ENCODE results near the gene GRM1.

- TF ChIP-seq ZNF23 (tag by site-specific recombination; IDR thresholded peaks at IDR 0.05; ENCODE audit: borderline replicate concordance) = no peak
- no peak for TF ChIP-seq KLF16 (tag by site-specific recombination; IDR thresholded peaks at IDR 0.05)
- TF ChIP-seq, protein P1, sequence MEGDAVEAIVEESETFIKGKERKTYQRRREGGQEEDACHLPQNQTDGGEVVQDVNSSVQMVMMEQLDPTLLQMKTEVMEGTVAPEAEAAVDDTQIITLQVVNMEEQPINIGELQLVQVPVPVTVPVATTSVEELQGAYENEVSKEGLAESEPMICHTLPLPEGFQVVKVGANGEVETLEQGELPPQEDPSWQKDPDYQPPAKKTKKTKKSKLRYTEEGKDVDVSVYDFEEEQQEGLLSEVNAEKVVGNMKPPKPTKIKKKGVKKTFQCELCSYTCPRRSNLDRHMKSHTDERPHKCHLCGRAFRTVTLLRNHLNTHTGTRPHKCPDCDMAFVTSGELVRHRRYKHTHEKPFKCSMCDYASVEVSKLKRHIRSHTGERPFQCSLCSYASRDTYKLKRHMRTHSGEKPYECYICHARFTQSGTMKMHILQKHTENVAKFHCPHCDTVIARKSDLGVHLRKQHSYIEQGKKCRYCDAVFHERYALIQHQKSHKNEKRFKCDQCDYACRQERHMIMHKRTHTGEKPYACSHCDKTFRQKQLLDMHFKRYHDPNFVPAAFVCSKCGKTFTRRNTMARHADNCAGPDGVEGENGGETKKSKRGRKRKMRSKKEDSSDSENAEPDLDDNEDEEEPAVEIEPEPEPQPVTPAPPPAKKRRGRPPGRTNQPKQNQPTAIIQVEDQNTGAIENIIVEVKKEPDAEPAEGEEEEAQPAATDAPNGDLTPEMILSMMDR (tag by site-specific recombination; IDR thresholded peaks at IDR 0.05) = no peak
- TF ChIP-seq ZNF274 (IDR thresholded peaks at IDR 0.05; ENCODE audit: low read length) = no peak
- TF ChIP-seq ZNF274 (tag by site-specific recombination; IDR thresholded peaks at IDR 0.05; ENCODE audit: borderline replicate concordance) = no peak
- TF ChIP-seq REST (tag by site-specific recombination; IDR thresholded peaks at IDR 0.05) = no peak
- no peak for TF ChIP-seq ZNF473 (tag by site-specific recombination; IDR thresholded peaks at IDR 0.05)
- no peak for TF ChIP-seq ZSCAN16 (tag by site-specific recombination; IDR thresholded peaks at IDR 0.05)
- TF ChIP-seq ZNF76 (tag by site-specific recombination; IDR thresholded peaks at IDR 0.05; ENCODE audit: borderline replicate concordance, low read depth) = no peak
- no peak for TF ChIP-seq ZBTB26 (tag by site-specific recombination; optimal IDR thresholded peaks at IDR 0.05)
- no peak for TF ChIP-seq BCL11A (tag by site-specific recombination; IDR thresholded peaks at IDR 0.05; ENCODE audit: low read depth)
- no peak for TF ChIP-seq ZNF510 (tag by site-specific recombination; IDR thresholded peaks at IDR 0.05; ENCODE audit: insufficient replicate concordance)
- TF ChIP-seq ZNF548 (tag by site-specific recombination; IDR thresholded peaks at IDR 0.05) = no peak
- TF ChIP-seq ZNF747 (tag by site-specific recombination; IDR thresholded peaks at IDR 0.05) = no peak
- TF ChIP-seq, protein P2, sequence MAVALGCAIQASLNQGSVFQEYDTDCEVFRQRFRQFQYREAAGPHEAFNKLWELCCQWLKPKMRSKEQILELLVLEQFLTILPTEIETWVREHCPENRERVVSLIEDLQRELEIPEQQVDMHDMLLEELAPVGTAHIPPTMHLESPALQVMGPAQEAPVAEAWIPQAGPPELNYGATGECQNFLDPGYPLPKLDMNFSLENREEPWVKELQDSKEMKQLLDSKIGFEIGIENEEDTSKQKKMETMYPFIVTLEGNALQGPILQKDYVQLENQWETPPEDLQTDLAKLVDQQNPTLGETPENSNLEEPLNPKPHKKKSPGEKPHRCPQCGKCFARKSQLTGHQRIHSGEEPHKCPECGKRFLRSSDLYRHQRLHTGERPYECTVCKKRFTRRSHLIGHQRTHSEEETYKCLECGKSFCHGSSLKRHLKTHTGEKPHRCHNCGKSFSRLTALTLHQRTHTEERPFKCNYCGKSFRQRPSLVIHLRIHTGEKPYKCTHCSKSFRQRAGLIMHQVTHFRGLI (tag by site-specific recombination; IDR thresholded peaks at IDR 0.05) = no peak
Observed at GRCh38 chr6:146331013-146331412, 302.2 kb downstream of the GRM1 start.

Data from HEK293 (cell line).